Loucy (cell line): ENCODE results near the gene PTPN3.

Experiments
- CTCF ChIP-seq: fragments of 200-600 bp; sonication (generic); conservative IDR thresholded peaks from 2 replicates; pipeline ENCODE4 v1.5.1; 2014; ENCODE audit warnings: mild to moderate bottlenecking, antibody characterized with exemption, low read length
- EZH2phosphoT487 ChIP-seq: fragments of 200-600 bp; IDR thresholded peaks from 2 replicates; pipeline ENCODE4 v1.6.1; 2018; ENCODE audit warnings: antibody characterized with exemption, mild to moderate bottlenecking, moderate library complexity, borderline replicate concordance

- TF ChIP-seq CTCF (no peak), EZH2phosphoT487 (no peak)
Measured at GRCh38 chr9:109422641-109423040, 75.5 kb downstream of the PTPN3 start.
